Spleen (tissue), 11 donors: ENCODE data around the gene GRID2IP. TPM values are rescaled to one million over a fixed set of nuclear protein-coding genes. Genes with fewer than 3 reads are reported as not detected.

Source experiments
- DNase-seq: peaks from one replicate; pipeline ENCODE4 v3.0.0-alpha.2; 2020
- H3K27ac ChIP-seq, 8 donors: fragments of 200-600 bp; sonication (generic) in 7 of 8; 1 replicate in 4 of 8; 2 replicates in 4 of 8; pipeline versions ENCODE4 v1.5.0 to v1.8.0; 2016 to 2021; ENCODE audit warnings: inconsistent platforms in 4 of 8, mild to moderate bottlenecking in 4 of 8, moderate library complexity in 1 of 8
- H3K27me3 ChIP-seq, 7 donors: fragments of 200-600 bp; sonication (generic) in 6 of 7; replicated peaks in 1 of 7; 1 replicate in 4 of 7; 2 replicates in 3 of 7; pipeline versions ENCODE4 v1.5.0 to v1.8.0; 2016 to 2021; ENCODE audit warnings: inconsistent platforms in 3 of 7, mild to moderate bottlenecking in 1 of 7
- H3K36me3 ChIP-seq, 6 donors: fragments of 200-600 bp; sonication (generic) in 5 of 6; 1 replicate in 4 of 6; 2 replicates in 2 of 6; pipeline versions ENCODE4 v1.5.0 to v1.8.0; 2016 to 2021; ENCODE audit warnings: inconsistent platforms in 2 of 6
- H3K4me1 ChIP-seq, 6 donors: fragments of 200-600 bp; sonication (generic) in 5 of 6; 1 replicate in 3 of 6; 2 replicates in 3 of 6; pipeline versions ENCODE4 v1.5.0 to v1.8.0; 2016 to 2021; ENCODE audit warnings: inconsistent platforms in 3 of 6
- H3K4me3 ChIP-seq, 8 donors: fragments of 200-600 bp; sonication (generic) in 7 of 8; 1 replicate in 4 of 8; 2 replicates in 4 of 8; pipeline versions ENCODE4 v1.5.0 to v1.8.0; 2016 to 2021; ENCODE audit warnings: inconsistent platforms in 4 of 8, mild to moderate bottlenecking in 4 of 8, moderate library complexity in 2 of 8
- H3K9me3 ChIP-seq, 8 donors: fragments of 200-600 bp; sonication (generic) in 7 of 8; 1 replicate in 4 of 8; 2 replicates in 4 of 8; pipeline versions ENCODE4 v1.5.0 to v1.8.0; 2016 to 2021; ENCODE audit warnings: inconsistent platforms in 4 of 8
- POLR2A ChIP-seq, 3 donors: fragments of 450-650 bp; IDR thresholded peaks; one replicate each; pipeline ENCODE4 v1.5.1; 2017; ENCODE audit warnings: antibody characterized with exemption in 3 of 3, mild to moderate bottlenecking in 1 of 3
- POLR2AphosphoS5 ChIP-seq, 3 donors: sonication (generic); formaldehyde crosslinking; IDR thresholded peaks; one replicate each; pipeline ENCODE4 v1.5.1; 2017; ENCODE audit warnings: antibody characterized with exemption in 3 of 3
- WGBS, 5 donors: extraction: QIAGEN DNeasy Blood & Tissue Kit in 3 of 5; methylation state at CpG; one replicate each; pipeline versions ENCODE4 v1.1.5 to v1.1.7; 2013 to 2018; 5-methylcytosine and 5-hydroxymethylcytosine counted together
- intact Hi-C: fragments of 100-400 bp; cut with DNase I; formaldehyde crosslinking; loops from one replicate; pipeline ENCODE4 v1.15.0; 2023; ENCODE audit warnings: low total_unique reads
- polyA plus RNA-seq, 3 donors: library from polyadenylated mRNA; stranded (reverse); fragments of 200-250 nt; gene quantifications; one replicate each; pipeline ENCODE4 v1.2.1, GENCODE V29; 2013
- total RNA-seq, 7 donors: library from RNA; depleted of rRNA in 3 of 7; stranded (reverse); fragments of >200 nt in 3 of 7; fragmentation: NEBNext Ultra II Directional in 4 of 7; extraction: Animal tissue kit (Norgen Biotek cat#: 25700) in 4 of 7; gene quantifications; one replicate each; pipeline versions ENCODE4 v1.1.0 to v1.2.1, GENCODE V29; 2016 to 2021
- TF ChIP-seq, protein P1 (sequence below), 11 experiments: fragments of 200-600 bp in 7 of 11; fragments of 450-650 bp in 4 of 11; sonication (generic) in 4 of 11; IDR thresholded peaks in 8 of 11; conservative IDR thresholded peaks in 3 of 11; 1 replicate in 7 of 11; 2 replicates in 4 of 11; pipeline versions ENCODE4 v1.4.0 to v1.8.0; 2016 to 2021; ENCODE audit warnings: antibody characterized with exemption in 11 of 11, inconsistent platforms in 4 of 11, mild to moderate bottlenecking in 1 of 11
- donor health status: healthy with polysubstance abuse.
- donor health status: DM: no; HTN: no; CAD: no; lungs with moderate emphysema.
- donor health status: DM: no; HTN: no; CAD: no.
- donor health status: Bipolar disorder and iron deficiency.
- donor health status: healthy.
- donor health status: DM: no; HTN: no; CAD: no.
- donor health status: DM: yes; HTN: yes; CAD: no.

The GRID2IP gene
- total and polyA plus RNA-seq, 10 donors = 0.08 to 1.0 (median 0.31) TPM; not detected in 2

DNA sequence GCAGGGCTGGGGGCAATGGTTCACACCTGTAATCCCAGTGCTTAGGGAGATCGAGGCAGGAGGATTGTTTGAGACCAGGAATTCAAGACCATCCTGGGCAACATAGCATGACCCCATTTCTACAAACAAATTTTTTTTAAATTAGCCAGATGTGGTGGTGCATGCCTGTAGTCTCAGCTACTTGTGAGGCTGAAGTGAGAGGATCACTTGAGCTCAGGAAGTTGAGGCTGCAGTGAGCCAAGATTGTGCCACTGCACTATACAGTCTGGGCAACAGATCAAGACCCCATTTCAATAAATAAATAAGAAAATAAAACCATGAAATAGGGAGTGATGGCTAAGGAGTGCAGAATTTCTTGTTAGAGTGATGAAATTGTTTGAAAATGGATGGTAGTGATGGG is 8.9 kb downstream of the GRID2IP start:
- no peaks in the 10 kb centered on the region for H3K9me3 ChIP-seq
- WGBS, 5 donors = 81 to 94% (median 88%) methylated on average over 1 of the region's 1 CpG
- no peaks in the 10 kb centered on the region for H3K36me3 ChIP-seq
- H3K27ac ChIP-seq = no peak overlapping the region
- no peak for DNase-seq
- H3K4me1 ChIP-seq = peaks cover 0 to 10% (median 0%) of the 10 kb centered on the region in 6 donors
- no peak overlapping the region for H3K4me3 ChIP-seq
- peaks cover 0 to 32% (median 8%) of the 10 kb centered on the region in 7 donors for H3K27me3 ChIP-seq
- intact Hi-C loops = no loop called here
- TF ChIP-seq POLR2A (IDR thresholded peaks at IDR 0.05) (no peak), POLR2AphosphoS5 (IDR thresholded peaks at IDR 0.05) (no peak)
- TF ChIP-seq, protein P1, sequence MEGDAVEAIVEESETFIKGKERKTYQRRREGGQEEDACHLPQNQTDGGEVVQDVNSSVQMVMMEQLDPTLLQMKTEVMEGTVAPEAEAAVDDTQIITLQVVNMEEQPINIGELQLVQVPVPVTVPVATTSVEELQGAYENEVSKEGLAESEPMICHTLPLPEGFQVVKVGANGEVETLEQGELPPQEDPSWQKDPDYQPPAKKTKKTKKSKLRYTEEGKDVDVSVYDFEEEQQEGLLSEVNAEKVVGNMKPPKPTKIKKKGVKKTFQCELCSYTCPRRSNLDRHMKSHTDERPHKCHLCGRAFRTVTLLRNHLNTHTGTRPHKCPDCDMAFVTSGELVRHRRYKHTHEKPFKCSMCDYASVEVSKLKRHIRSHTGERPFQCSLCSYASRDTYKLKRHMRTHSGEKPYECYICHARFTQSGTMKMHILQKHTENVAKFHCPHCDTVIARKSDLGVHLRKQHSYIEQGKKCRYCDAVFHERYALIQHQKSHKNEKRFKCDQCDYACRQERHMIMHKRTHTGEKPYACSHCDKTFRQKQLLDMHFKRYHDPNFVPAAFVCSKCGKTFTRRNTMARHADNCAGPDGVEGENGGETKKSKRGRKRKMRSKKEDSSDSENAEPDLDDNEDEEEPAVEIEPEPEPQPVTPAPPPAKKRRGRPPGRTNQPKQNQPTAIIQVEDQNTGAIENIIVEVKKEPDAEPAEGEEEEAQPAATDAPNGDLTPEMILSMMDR (IDR thresholded peaks at IDR 0.05 in 8 of 11, conservative IDR thresholded peaks at IDR 0.05 in 3 of 11) = no peak

DNA sequence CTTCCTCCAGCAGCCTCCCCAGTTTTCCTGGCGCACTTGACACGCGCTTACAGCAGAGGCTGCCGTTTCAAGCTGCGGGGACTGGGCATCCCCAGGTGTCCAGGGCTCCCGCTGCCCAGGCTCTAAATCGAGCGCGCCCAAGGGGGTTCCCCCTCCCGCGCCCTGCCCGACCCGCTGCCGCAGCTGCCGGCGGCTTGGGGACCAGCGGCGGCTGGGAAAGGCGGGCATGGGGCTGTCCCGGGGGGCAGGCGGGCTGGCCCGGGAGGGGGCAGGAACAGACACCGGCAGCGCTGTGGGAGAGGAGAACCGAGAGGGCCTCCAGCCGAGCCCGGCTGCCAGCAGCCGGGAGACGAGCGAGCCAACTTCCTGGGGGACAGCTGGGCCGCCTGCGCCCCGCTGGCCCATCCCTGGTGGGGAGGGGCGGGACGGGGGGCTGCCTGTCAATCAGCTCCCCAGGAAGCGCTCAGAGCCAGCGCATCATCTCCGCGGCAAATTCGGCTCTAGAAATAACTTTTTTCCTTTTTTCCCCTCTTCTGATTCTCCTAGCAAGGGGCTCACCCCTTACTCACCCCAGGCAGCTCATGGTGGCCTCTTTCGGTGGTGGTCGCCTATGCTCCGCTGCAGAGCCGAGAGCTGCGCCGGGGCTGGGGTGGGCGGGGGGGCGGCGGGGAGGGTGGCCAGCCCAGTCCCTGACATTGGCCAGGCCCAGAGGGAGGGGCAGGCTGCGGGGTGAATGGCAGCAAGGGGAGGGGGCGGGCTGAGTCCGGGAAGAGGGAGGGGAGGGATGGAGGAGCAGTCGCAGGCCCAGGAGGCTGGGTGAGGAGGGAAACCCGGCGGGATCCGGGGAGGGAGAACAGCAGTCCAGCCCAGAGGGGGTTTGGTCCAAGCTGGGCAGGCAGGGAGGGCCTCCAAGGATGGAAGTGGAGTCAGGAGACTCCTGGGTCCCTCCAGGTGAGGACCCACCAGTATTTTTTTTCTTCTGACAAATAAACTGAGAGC is 14.7 kb downstream of the GRID2IP start:
- H3K36me3 ChIP-seq = no peaks in the 10 kb centered on the region
- H3K27ac ChIP-seq = no peak overlapping the region
- 2 to 3% (median 2%) methylated on average over 29 to 56 of the region's 56 CpGs for WGBS, 5 donors
- TF ChIP-seq POLR2A (IDR thresholded peaks at IDR 0.05) = no peak
- TF ChIP-seq POLR2AphosphoS5 (IDR thresholded peaks at IDR 0.05) = no peak
- TF ChIP-seq, protein P1 (IDR thresholded peaks at IDR 0.05 in 8 of 11, conservative IDR thresholded peaks at IDR 0.05 in 3 of 11) = no peak
- no peaks in the 10 kb centered on the region for H3K9me3 ChIP-seq
- H3K4me3 ChIP-seq = peak overlapping the region in 5 of 8 donors; percentile 4 to 51 (median 21)
- intact Hi-C loops = no loop called here
- H3K4me1 ChIP-seq = peaks cover 4 to 24% (median 10%) of the 10 kb centered on the region in 6 donors
- DNase-seq = no peak
- peaks cover 0 to 73% (median 33%) of the 10 kb centered on the region in 7 donors for H3K27me3 ChIP-seq

DNA sequence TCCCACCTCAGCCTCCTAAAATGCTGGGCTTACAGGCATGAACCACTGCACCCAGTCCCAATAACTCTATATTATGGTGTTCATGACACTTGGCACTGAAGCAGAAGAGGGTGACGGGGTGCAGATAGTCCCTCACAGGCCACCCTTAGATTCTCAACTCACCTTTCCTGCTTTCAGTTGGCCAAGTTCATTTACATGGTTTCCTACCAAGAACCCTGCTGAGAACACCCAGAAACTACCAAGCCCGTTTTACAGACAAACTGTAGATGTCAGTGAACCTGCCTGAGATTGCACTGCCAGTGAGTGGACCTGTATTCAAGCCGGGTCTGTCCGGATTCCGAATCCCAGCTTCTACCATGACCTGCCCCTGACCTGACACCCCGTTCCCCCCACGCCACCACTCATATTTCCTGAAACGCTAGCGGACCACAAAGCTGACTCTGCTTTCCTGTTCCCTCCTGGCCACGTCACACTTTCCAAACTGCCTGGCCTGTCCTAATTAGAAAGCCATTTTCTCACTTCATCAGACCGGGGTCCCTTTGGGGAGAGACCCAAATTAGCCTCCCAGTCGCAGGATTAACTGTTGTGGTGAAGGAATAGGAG is 17.3 kb downstream of the GRID2IP start:
- H3K27me3 ChIP-seq = peaks cover 0 to 83% (median 56%) of the 10 kb centered on the region in 7 donors
- TF ChIP-seq POLR2AphosphoS5 (IDR thresholded peaks at IDR 0.05) (no peak), POLR2A (IDR thresholded peaks at IDR 0.05) (no peak)
- TF ChIP-seq, protein P1 (IDR thresholded peaks at IDR 0.05 in 8 of 11, conservative IDR thresholded peaks at IDR 0.05 in 3 of 11) = no peak
- no peak overlapping the region for H3K27ac ChIP-seq
- intact Hi-C loops = no loop called here
- no peaks in the 10 kb centered on the region for H3K36me3 ChIP-seq
- H3K9me3 ChIP-seq = no peaks in the 10 kb centered on the region
- peaks cover 8 to 39% (median 23%) of the 10 kb centered on the region in 6 donors for H3K4me1 ChIP-seq
- no peak for DNase-seq
- WGBS, 5 donors = 12 to 18% (median 17%) methylated on average over 12 of the region's 12 CpGs
- no peak overlapping the region for H3K4me3 ChIP-seq

DNA sequence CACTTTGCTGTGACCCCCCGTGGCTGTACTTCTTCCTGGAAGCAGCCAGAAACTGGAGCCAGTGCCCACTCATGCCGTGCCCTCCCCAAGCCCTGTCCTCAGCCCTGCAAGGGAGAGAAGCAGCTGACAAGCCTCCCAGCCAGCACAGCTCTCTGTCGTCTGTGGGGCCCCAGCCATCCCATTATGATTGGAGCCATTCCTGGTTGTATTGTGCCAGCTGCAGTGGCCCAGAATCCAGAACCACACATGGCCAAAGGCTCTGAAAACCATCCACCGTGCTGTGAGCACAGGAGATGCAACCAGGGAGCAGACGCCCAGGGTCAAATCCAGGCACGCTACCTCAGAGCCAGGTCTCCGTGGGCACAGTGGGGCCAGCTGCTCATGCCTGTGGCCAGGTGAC is 18.7 kb downstream of the GRID2IP start:
- H3K9me3 ChIP-seq = no peaks in the 10 kb centered on the region
- no peak for DNase-seq
- H3K4me3 ChIP-seq = no peak overlapping the region
- peaks cover 8 to 39% (median 23%) of the 10 kb centered on the region in 6 donors for H3K4me1 ChIP-seq
- no peak overlapping the region for H3K27ac ChIP-seq
- 73 to 83% (median 76%) methylated on average over 7 of the region's 7 CpGs for WGBS, 5 donors
- TF ChIP-seq, protein P1 (IDR thresholded peaks at IDR 0.05 in 8 of 11, conservative IDR thresholded peaks at IDR 0.05 in 3 of 11) = no peak
- TF ChIP-seq POLR2AphosphoS5 (IDR thresholded peaks at IDR 0.05) = no peak
- peaks cover 0 to 83% (median 52%) of the 10 kb centered on the region in 7 donors for H3K27me3 ChIP-seq
- intact Hi-C loops = no loop called here
- no peaks in the 10 kb centered on the region for H3K36me3 ChIP-seq
